C4-2B (cell line): ENCODE results near the gene CPTP.
A peak's percentile ranks its signal among the peaks of the same experiment; 100 is the strongest.

ENCODE experiments used
- H3K27ac ChIP-seq: fragments of 450-650 bp; 2 replicates; pipeline ENCODE4 v1.5.1; 2017
- CTCF ChIP-seq: fragments of 450-650 bp; conservative IDR thresholded peaks from 2 replicates; pipeline ENCODE4 v1.5.1; 2017; ENCODE audit warnings: mild to moderate bottlenecking
- ZFX ChIP-seq: fragments of 450-650 bp; IDR thresholded peaks from 2 replicates; pipeline ENCODE4 v1.6.1; 2017

The CPTP gene

GRCh38 chr1:1309251-1310108 lies 15.1 kb upstream of the CPTP start:
- peak overlapping the region; percentile 99 for H3K27ac ChIP-seq
- TF ChIP-seq ZFX (no peak), CTCF (no peak)

GRCh38 chr1:1310109-1310385 lies 14.6 kb upstream of the CPTP start:
- H3K27ac ChIP-seq = peak overlapping the region; percentile 99
- TF ChIP-seq CTCF (no peak), ZFX (no peak)

GRCh38 chr1:1310476-1311053 lies 14.0 kb upstream of the CPTP start:
- H3K27ac ChIP-seq = peak overlapping the region; percentile 99
- no peak for TF ChIP-seq CTCF
- no peak for TF ChIP-seq ZFX

GRCh38 chr1:1311107-1312104 lies 13.2 kb upstream of the CPTP start:
- H3K27ac ChIP-seq = peak overlapping the region; percentile 99
- TF ChIP-seq CTCF = no peak
- TF ChIP-seq ZFX = no peak

- no peak overlapping the region for H3K27ac ChIP-seq
These were observed 11.9 kb upstream of the CPTP start for GRCh38 chr1:1312450-1313314.

More at GRCh38 chr1:1312450-1313314, 11.9 kb upstream of the CPTP start:
- no peak for TF ChIP-seq CTCF
- TF ChIP-seq ZFX = no peak
